Peyer's patch (tissue), 4 donors: Measurements from ENCODE around the gene CYP24A1.

ENCODE experiments used
- POLR2A ChIP-seq, 2 donors: fragments of 450-650 bp; IDR thresholded peaks; one replicate each; pipeline ENCODE4 v1.5.1; 2017; ENCODE audit warnings: antibody characterized with exemption in 2 of 2, mild to moderate bottlenecking in 2 of 2, moderate library complexity in 2 of 2
- TF ChIP-seq, protein P1 (sequence below), 6 experiments: fragments of 450-650 bp in 4 of 6; fragments of 200-600 bp in 2 of 6; sonication (generic) in 1 of 6; IDR thresholded peaks; one replicate each; pipeline ENCODE4 v1.5.1; 2017 to 2019; ENCODE audit warnings: antibody characterized with exemption in 6 of 6, mild to moderate bottlenecking in 3 of 6, moderate library complexity in 1 of 6

DNA sequence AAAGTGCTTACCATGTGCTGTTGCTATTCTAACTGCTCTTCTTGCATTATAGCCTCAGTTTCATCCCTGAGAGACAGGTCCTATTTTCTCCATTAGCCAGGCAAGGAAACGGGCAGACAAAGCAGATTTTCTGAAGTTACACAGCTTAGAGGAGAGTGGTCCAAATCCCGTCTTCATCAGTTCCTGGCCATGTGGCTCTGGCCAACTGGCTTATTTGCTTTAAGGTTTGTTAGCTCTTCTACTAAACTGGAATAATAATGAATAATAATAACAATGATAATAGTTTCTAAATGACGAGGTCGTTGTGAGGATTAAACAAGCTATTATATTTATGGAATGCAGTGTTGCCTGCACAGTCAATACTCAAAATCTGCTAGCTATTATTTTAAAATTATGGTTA is 67.6 kb downstream of the CYP24A1 start:
- TF ChIP-seq, protein P1, sequence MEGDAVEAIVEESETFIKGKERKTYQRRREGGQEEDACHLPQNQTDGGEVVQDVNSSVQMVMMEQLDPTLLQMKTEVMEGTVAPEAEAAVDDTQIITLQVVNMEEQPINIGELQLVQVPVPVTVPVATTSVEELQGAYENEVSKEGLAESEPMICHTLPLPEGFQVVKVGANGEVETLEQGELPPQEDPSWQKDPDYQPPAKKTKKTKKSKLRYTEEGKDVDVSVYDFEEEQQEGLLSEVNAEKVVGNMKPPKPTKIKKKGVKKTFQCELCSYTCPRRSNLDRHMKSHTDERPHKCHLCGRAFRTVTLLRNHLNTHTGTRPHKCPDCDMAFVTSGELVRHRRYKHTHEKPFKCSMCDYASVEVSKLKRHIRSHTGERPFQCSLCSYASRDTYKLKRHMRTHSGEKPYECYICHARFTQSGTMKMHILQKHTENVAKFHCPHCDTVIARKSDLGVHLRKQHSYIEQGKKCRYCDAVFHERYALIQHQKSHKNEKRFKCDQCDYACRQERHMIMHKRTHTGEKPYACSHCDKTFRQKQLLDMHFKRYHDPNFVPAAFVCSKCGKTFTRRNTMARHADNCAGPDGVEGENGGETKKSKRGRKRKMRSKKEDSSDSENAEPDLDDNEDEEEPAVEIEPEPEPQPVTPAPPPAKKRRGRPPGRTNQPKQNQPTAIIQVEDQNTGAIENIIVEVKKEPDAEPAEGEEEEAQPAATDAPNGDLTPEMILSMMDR (IDR thresholded peaks at IDR 0.05): no peak
- TF ChIP-seq POLR2A (IDR thresholded peaks at IDR 0.05): no peak
